NK-92 treated with Interleukin-12 subunit alpha and Interleukin-12 subunit beta, amount 100 ng/mL, for 24 hours (cell line): Measurements from ENCODE around the gene RNASEL.

Source experiments
- DNase-seq: peaks from one replicate; lab custom pipeline; 2025; lab: John Stamatoyannopoulos, UW

Gene RNASEL

DNA sequence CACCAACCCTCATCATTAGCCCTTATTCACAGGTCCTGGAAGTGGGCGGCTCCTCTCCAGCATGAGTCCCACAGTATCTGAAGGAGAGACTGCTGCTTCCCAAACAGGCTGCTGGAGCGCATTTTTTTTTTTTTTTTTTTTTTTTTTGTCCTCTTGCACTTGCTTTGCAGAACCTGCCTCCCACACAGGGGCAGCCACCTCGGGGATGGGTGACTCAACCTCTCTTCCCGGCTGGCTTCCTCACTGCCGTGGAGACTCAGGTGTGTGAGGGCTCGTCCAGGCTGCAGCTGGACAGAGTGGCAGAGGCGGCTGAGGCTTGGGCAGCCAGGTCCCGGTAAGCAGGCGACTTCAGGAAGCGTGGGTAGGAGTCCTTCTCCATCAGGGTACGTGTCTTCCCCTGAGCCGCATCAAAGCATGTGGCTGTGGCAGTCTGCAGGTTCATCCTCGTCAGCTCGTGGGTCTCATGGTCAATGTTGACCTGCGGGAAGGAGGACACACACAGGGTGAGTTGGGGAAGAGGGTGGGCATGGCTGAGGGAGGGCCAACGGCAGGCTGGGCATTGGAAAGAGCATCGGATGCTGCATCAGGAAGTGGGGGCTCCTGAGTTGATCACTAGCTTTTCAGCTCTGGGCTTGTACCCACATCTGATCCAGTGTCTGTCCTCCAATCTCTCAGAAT lies 11.1 kb upstream of the RNASEL start:
- no peak for DNase-seq

DNA sequence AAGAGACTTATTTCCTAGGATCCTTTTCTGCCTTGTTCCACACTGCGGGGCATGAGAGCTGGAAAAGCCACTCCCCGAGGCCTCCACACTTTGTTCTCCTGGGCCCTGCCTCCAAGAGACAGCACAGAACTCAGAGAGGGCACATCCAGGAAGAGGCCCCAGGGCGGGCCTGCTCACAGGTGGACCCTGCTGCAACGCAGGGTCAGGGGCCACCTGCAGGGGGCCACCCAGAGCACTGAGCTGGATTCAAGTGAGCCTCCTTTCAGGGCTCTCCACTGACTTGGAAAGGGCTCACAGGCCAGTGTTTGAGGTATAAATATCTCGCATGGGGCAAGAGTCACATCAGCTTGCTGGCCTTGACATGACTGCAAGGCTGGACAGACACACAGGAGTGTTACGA lies 10.3 kb upstream of the RNASEL start:
- DNase-seq: no peak

DNA sequence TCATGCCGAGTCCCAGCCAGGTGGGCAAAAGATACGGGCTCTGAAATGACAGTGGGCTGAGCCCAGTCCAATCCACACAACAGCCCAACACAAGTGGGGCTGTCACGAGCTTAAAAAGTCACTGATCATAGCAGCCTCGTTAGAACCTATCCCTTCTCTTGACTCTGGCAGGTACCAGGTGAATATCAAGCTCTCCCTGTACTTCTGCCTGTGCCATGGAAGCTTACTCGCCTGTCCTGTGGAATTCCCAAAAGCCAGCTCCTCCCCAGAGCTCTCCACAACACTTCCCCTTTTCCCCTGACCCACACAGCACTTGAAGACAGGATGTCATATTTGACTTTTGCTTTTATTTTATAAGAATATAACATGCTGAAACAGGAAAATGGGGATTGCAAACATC lies 9.2 kb upstream of the RNASEL start:
- DNase-seq: no peak

DNA sequence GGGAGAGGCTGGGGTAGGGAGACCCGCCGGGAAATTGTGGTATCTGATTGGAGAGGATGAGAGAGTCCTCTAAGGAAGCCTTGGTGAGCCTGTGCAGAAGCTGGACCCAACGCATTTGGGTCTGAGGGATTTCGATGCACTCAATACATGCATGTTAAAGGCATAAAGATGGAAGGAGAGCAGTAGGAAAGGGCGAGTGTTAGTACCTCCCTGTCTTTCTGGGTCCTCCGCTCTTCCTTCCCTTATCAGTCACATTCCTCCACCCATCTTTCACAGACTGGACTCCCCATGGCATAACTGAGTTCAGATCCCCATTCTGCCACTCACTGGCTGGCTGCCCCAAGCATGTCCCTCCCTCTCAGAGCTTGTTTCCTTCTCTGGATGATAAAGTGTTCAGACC lies 7.9 kb upstream of the RNASEL start:
- no peak for DNase-seq

DNA sequence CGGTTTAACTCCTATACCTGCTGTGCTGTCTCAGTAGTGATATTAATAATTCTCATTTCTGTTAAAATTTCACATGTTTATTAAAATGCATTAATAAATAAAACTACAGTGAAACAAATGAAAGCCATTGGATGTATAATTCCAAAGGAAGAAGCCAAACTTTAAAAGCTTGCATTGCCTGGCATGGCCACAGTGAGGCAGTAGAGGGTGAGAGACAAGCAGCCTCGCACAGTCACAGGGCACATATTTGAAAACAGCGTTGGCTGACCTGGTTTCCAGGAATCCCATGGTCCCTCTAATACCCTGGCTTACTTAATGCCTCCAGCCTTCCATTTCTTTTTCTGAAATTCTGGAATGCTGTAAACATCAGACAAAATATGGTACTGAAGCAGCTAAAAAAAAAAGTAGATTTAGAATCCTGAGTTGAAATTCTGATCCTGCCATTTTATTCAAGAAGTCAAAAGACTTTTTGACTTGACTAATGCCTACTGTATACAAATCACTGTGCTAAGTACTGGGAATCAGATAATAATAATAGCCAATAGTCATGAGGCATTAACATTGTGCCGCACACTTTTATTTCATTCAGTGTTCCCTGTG lies 6.7 kb upstream of the RNASEL start:
- DNase-seq: peak; percentile 50

DNA sequence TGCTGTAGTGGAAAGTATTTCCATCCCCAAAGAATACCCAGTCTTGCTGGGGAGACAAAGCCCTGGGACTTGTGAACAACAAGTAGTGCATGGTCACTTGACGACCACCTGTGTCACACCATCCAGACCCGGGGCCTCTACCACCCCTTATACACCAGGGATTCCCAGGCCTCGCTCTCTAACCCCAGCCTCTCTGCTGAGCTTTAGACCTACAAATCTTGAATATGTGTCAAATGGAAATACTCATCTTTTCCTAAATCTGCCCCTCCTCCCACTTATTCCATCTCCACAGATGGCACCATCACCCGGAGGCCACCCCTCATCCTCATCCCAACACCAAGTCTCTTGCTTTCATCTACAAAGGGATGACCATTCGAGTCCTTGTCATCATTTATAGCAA lies 875 bp upstream of the RNASEL start:
- DNase-seq: no peak

DNA sequence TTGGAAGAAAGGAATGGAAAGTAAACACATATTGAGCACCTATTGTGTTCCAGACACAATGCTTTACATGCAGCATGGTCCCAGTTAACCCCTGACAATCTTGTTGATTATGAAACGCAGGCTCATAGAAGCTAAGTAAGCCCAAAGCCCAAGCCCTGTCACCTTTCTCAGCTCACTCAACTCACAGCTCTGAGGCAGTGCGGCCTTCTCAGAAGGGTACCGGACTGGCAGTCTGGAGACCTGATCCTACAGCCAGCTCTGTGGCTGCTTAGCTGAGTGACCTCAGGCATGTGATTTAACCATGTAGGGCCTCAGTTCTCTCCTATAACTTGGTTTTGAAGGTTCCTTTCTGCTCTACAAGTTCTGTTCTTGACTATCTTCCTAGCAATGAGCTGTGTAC lies 464 bp upstream of the RNASEL start:
- DNase-seq: no peak

DNA sequence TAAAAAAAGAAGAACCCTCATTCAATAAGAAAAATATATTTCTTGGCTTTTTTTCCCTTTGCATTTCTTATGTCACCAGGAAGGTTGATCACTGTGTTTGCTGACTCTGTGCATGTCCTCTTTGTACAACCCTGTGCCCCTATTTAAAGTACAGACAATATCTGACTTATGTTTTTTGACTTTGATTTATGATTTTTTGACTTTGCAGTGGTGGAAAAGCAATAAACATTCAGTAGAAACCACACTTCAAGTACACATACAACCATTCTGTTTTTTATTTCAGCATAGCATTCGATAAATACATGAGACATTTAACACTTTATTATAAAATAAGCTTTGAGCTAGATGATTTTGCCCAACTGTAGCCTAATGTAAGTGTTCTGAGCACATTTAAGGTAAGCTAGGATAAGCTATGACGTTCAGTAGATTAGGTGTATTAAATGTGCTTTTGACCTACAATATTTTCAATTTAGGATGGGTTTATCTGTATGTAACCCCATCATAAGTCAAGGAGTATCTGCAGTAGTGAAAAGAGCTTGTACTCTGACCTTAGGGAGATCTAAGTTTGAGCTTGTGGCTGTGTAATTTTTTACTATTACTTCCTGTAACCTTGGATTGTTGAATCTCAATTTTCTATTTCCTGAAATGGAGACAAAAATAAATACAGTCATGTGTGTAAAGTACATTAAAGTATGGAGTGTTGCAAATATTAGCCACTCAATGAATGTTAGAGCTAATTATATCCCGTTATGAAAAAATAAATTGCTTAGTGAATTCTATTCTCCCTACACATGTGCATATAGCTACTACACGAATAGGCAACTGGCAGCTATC lies 1.2 kb downstream of the RNASEL start:
- DNase-seq: no peak

DNA sequence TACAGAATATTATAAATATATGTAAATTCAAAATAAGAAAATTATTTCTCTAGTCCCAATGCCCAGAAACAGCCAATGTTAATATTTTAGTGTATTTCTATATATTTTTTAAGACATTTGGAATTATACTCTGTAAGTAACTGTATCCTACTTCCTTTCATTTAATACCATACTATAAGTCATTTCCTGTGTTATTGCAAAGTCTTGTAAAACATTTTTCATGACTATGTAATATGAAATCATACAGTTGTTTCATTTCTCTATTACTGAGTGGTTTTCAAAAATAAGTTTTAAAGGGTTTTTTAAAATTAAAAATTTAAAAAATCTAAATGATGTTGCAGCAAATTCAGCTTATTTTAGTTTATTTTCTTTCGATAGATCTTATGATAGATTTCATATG lies 2.0 kb downstream of the RNASEL start:
- no peak for DNase-seq

DNA sequence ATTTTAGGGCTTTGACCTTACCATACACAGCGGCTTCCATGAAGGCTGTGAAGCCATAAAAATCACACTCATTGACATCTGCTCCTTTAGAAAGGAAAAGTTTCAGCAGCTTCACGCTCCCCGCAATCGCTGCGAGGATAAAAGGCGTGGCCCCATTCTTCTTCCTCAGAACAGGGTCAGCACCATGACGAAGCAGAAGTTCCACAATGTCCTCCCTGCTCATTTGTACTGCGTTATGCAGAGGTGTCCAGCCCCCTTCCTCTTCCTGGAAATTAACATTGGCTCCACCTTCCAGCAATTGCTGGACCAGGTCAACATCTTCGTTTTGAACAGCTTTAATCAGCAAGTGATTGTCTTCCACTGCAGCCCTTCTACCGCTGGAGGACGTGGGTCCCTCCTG lies 2.7 kb downstream of the RNASEL start:
- DNase-seq: no peak

DNA sequence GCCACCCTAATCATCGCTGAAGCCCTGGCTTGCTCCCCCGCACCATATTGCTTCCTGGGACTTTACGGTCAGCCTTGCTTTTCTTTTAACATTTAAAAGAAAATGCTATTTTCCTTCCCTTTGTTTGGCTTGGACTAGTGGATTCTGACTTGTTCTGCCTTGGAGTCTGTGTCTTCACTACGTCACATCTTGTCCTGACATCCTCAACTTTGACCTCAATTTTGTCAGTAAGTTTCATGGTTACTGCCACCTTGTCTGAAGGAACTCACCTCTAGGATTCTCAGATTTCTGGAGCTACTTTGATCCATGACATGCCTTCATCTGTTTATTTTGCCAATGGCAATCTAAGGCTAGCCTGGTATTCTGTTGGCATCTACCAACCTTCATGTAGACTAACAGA lies 4.3 kb downstream of the RNASEL start:
- no peak for DNase-seq

DNA sequence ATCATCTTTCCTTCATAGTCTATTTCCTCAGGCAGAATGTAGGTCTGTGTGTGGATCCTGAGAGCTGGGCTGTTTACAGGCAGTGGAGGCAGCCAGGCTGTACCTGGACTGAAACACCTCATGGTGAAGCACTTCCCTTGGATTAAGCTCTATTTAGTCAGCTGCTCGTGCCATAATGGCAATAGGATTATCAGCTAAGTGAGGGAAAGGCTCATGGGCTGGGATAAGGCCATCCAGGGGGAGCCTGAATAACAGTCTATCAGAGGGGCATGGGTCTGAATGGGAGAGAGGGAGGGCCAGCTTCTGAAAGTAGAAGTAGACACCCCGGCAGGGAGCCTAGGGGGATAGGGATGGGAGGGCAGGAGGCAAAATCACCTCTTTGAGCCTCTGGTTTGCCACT lies 8.3 kb downstream of the RNASEL start:
- DNase-seq: no peak

DNA sequence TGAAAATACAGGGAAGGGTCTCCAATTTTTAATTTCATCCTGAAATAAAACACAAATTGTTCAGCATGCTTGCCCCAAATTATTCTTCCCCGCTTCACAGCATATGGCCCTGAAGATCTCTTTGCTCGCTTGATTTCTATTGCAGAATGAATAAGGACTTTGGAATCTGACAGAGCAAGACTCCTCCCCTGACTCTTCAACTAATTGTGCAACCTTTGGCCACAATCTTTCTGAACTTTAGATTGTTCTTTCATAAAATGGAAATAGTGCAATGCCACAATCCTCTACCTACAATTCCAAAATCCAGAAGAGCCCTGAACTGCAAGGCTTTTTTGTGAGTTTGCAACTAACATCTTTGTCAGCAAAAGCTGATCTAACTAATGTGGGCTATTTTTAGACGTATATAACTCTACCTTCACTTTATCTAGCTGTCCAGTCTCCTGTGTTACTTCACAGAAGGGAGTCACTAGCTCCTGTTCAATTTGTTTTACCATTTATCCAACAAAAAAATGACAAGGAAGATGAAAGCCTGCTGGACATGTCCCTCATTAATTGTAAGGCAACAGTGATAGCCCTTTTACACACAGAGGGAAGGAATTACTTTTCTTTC lies 13.4 kb downstream of the RNASEL start:
- no peak for DNase-seq

DNA sequence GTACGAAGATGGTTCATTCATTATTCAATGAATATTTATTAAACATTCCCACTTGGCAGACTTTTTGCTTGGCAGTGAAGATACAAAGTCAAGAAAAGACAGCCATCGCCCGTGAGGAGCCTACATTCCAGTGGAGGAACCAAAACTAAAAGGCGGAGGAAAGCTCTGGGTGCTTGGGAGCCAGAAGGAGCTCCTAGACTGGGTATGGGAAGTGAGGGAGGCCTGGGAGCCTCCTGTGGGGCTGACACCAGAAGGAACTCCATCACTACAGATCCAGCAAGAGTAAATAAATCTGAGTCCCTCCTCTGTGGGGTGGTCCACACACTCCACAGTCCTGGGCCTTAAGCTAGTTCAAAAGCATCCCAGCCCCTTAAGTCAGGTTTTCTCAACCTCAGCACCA lies 14.9 kb downstream of the RNASEL start:
- no peak for DNase-seq

DNA sequence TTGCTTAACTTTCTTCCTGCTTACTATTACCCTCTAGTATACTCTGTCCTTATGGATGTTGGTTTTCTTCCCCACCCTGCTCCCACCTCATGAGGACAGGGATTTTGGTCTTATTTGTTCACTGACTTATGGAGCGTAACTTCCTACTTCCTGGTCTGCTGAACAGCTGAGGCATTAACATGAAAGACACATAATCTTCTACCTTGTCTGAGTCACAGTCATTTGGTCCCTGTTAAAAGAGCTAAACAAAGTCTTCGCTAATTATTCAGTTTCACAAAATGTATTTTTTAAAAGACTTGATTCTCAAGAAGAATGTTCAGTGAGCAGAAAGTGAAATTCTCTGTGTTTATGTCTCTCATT lies 18.5 kb downstream of the RNASEL start:
- DNase-seq: no peak

DNA sequence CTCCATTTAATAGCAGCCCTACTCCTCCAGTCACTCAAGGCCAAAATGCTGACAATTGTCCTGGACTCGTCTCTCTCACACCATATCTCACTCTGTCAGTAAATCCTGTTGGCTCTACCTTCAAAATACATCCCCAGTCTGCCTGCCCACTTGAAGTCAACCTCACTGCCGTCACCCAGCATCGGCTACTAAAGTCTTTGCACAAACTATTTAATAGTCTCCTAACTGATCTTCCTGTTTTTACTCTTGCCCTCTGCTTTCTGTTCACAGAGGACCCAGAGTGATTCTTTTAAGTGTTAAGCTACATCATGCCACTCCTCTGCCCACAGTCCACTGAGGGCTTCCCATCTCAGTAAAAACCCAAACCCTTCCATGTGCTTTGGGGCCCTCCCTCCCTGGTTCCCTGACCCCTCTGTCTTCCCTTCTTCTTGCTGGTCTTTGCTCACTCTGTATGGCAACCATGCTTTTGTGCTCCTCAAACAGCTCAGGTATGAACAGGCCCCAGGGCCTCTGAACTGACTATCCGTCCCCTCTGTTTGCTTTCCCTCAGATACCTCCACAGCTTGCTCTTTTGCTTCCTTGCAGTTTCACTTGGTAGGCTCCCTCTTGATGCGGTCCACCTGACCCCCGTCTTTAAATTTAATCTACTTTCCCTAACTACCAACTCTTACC lies 19.0 kb downstream of the RNASEL start:
- DNase-seq: no peak

DNA sequence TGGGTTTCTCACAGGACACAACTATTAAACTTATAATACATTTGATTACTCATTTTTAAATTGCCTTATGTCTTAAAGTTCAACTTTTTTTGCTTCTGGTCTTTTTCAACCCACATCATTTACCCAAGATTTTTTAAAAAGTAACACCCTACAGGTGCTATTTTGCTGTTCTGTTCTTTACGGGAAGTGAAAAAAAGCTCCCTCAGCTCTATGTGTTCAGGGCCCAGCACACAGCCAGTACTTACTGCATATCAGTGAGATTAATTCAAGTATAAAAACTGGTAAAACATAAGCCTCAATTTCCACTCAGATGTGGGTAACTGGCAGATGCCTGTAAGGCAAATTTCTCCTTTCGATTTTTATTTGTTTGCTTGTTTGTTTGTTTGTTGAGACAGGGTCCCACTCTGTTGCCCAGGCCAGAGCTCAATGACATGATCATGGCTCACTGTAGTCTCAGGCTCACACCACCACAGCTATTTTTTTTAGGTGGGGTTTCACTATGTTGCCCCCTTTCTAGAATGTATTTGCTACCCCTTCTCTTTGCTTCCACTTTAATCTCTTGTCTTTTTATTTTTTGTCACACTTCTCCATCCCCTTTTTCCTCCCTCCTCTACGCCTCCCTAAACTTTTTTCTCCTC lies 20.3 kb downstream of the RNASEL start:
- no peak for DNase-seq

DNA sequence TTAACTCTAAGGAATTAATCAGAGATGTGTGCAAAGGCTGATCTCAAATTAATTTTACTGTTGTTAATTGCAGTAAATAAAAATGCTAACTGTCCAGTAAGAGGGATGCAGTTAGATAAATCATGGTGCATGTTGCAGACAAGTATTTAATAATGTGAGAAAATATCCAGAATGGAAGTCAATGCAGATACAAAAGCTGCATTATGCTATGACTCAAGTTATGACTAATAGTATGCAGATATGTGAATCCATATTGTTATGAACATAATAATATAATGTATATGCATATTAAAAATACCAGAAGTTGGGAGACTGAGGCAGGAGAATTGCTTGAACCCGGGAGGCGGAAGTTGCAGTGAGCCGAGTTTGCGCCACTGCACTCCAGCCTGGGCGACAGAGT lies 21.4 kb downstream of the RNASEL start:
- no peak for DNase-seq

DNA sequence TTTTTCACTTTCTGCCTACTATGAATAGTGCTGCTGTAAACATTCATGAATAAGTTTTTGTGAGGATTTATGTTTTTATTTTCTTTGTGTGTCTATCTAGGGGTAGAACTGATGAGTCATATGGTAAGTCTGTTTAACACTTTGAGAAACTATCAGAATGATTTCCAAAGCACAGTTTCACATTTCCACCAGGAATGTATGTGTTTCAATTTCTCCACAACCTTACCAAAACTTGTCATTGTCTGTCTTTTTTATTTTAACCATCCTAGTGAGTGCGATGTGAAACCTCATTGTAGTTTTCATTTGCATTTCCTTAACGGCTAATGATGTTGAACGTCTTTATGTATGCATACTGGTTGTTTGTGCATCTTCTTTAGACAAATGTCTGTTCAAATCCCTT lies 23.5 kb downstream of the RNASEL start:
- no peak for DNase-seq

DNA sequence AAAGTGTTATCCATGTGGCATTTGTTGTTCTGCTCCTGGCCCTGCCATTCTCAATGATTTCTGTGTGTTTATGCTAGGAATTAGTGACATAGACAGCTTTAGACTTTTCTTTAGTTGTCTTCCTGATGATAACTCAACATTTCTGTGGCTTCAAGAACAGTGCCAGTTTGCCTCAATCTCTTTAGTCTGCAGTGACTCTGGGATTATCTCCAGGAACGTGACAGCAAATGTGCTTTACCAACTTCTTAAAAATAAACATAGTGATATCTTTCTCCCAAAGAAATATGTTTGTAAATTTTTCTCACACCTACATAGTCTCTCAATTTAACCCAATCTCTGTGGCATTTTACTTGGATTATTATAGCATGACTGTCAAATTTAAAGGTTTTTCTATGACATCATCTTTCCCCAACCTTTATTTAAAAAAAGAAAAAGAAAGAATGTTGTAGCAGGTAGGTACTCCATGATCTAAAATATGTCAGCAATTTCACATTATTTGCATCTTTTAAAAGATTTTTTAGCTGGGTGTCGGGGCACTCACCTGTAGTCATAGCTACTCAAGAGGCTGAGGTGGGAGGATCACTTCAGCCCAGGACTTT lies 24.6 kb downstream of the RNASEL start:
- no peak for DNase-seq

DNA sequence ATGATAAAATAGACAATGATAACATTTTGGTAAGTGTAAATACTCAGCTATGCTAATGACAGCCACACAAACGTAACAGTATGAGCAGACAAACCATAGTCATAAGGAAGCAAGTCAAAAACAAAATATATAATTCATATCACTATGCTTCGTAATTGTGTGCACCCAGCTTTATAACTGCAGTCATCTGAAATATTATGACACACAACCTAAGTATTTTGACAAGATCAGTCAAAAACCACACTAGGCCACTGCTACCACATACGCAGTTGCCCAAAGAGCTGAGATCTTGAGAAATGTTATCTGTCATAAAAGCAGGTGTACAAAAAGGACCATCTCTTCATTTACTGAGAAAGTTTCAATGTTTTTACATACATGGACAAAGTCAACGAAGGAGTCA lies 26.0 kb downstream of the RNASEL start:
- no peak for DNase-seq

DNA sequence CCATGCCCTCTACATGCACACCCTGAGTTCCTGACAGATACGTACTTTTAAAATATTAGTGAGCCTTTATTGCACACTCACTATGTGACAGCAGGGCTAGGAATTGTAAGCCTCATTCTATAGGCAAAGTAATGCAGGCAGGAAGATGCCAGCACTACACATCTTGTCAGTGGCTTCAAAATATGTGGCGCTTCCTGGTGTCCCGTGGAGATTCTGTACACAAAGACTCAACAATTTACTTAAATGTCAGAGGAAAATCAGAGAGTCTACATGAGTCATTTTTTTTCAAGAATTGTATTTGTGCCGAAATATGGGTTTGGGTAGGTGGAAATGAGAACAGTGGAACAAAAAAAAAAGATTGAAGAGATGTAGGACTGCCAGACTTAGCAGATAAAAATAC lies 27.6 kb downstream of the RNASEL start:
- no peak for DNase-seq
